CD4-positive, CD25-positive, alpha-beta regulatory T cell (primary cell): Measurements from ENCODE around the gene DOP1B. TPM values are rescaled to one million over a fixed set of nuclear protein-coding genes. Genes with fewer than 3 reads are reported as not detected.
A peak's percentile ranks its signal among the peaks of the same experiment; 100 is the strongest.

Source experiments
- ATAC-seq, 2 donors: fragments of 150-1000 bp; cut with Tn5 transposase; one replicate each; pipeline ENCODE4 v1.10.0; 2021; ENCODE audit warnings: low read depth in 2 of 2, moderate number of reproducible peaks in 2 of 2, moderate library complexity in 1 of 2
- DNase-seq, 3 donors: peaks; one replicate each; pipeline versions ENCODE4 v3.0.0 to v3.0.0-alpha.2; 2012 to 2022; ENCODE audit warnings: mixed read lengths in 1 of 3
- H3K27ac ChIP-seq: one replicate; pipeline ENCODE4 v1.7.0; 2013; ENCODE audit warnings: mild to moderate bottlenecking, low read length; ENCODE audit not compliant: insufficient read depth, poor library complexity, severe bottlenecking
- H3K27me3 ChIP-seq: one replicate; pipeline ENCODE4 v1.7.0; 2013; ENCODE audit warnings: low read length; ENCODE audit not compliant: control insufficient read depth, insufficient read depth
- H3K36me3 ChIP-seq: one replicate; pipeline ENCODE4 v1.7.0; 2013; ENCODE audit warnings: mild to moderate bottlenecking, low read length, moderate library complexity; ENCODE audit not compliant: control insufficient read depth, insufficient read depth
- H3K4me1 ChIP-seq: 2 replicates; pipeline ENCODE4 v1.7.0; 2013; ENCODE audit warnings: mild to moderate bottlenecking, low read length; ENCODE audit not compliant: insufficient read depth, control insufficient read depth, poor library complexity, severe bottlenecking
- H3K4me3 ChIP-seq: one replicate; pipeline ENCODE4 v1.7.0; 2013; ENCODE audit warnings: low read depth, mild to moderate bottlenecking, low read length, moderate library complexity
- H3K9me3 ChIP-seq, 2 experiments: 1 replicate in 1 of 2; 2 replicates in 1 of 2; pipeline ENCODE4 v1.7.0; 2013; ENCODE audit warnings: low read length in 2 of 2, mild to moderate bottlenecking in 1 of 2, moderate library complexity in 1 of 2; ENCODE audit not compliant: control insufficient read depth in 2 of 2
- H3K27ac Mint-ChIP-seq, 3 donors: one replicate each; pipeline ENCODE4 v1.8.0; 2020 to 2022; ENCODE audit warnings: mild to moderate bottlenecking in 3 of 3, mixed read lengths in 3 of 3, moderate library complexity in 2 of 3
- H3K27me3 Mint-ChIP-seq: one replicate; pipeline ENCODE4 v1.8.0; 2022; ENCODE audit warnings: mild to moderate bottlenecking, mixed read lengths
- H3K36me3 Mint-ChIP-seq: one replicate; pipeline ENCODE4 v1.8.0; 2020; ENCODE audit warnings: mixed read lengths
- H3K4me1 Mint-ChIP-seq, 4 donors: one replicate each; pipeline ENCODE4 v1.8.0; 2020 to 2022; ENCODE audit warnings: mixed read lengths in 4 of 4, mild to moderate bottlenecking in 1 of 4
- H3K4me3 Mint-ChIP-seq, 4 donors: one replicate each; pipeline ENCODE4 v1.8.0; 2020 to 2022; ENCODE audit warnings: mild to moderate bottlenecking in 4 of 4, mixed read lengths in 4 of 4, moderate library complexity in 3 of 4
- H3K9me3 Mint-ChIP-seq, 7 donors: one replicate each; pipeline ENCODE4 v1.8.0; 2020 to 2022; ENCODE audit warnings: mixed read lengths in 7 of 7, mild to moderate bottlenecking in 3 of 7, moderate library complexity in 2 of 7
- polyA plus RNA-seq, 4 donors: library from polyadenylated mRNA; unstranded; fragments of 300-500 nt; fragmentation: Illumina TruSeq; gene quantifications; one replicate each; pipeline ENCODE4 v1.2.3, GENCODE V29; 2021
- total RNA-seq: library from RNA; stranded (reverse); gene quantifications from one replicate; pipeline ENCODE4 v1.2.3, GENCODE V29; 2022

DOP1B gene
- total and polyA plus RNA-seq, 5 donors from 2014 or later = 3.5 to 34.6 (median 7.5) TPM

- no peaks in the 10 kb centered on the region for H3K9me3 Mint-ChIP-seq
- no peaks in the 10 kb centered on the region for H3K27me3 Mint-ChIP-seq
- no peak overlapping the region for H3K4me3 Mint-ChIP-seq
- Histone ChIP-seq H3K9me3 (no peaks in the 10 kb centered on the region), H3K4me3 (no peak overlapping the region), H3K27me3 (no peaks in the 10 kb centered on the region), H3K27ac (no peak overlapping the region), H3K4me1 (no peaks in the 10 kb centered on the region), H3K36me3 (peaks cover 29% of the 10 kb centered on the region)
- H3K27ac Mint-ChIP-seq = no peak overlapping the region
- H3K36me3 Mint-ChIP-seq = peaks cover 33% of the 10 kb centered on the region
- no peak for ATAC-seq
- peaks cover 5 to 15% (median 12%) of the 10 kb centered on the region in 4 donors for H3K4me1 Mint-ChIP-seq
- no peak for DNase-seq
Observed at GRCh38 chr21:36167541-36167940, 10.9 kb downstream of the DOP1B start.

DNA sequence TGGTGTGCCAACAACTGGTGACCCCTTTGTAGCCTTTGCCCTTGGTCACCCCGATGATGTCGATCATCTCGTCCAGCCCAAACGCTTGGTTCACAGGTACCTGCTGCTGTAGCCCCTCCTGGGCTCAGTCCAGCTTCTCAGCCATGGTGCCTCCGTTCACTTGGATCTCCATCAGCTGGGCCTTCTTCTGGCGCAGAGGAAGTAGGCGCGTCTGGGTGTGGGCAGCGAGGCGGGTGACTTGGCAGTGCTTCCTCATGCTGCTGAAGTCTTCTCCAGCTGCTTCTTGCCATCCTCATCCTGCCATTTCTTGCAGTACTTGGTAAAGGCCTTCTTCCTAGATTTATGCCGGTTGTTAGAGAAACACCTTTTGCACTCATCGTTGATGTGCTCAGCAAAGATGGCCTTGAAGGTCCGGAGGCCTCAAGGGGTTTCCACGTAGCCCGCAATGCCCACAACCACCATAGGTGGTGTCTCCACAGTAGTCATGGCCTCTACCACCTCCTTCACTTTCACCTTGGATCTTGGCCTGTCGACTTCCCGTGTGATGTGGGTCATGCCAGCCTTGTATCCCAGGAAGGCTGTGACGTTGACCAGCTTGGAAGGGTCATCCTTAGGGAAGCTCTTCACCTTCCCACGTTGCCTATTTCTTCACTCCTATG, 13.0 kb downstream of the DOP1B start:
- Mint-ChIP-seq H3K27ac (peak overlapping the region in 2 of 3 donors; percentile 14 to 71), H3K36me3 (peaks cover 32% of the 10 kb centered on the region), H3K4me1 (peaks cover 7 to 15% (median 11%) of the 10 kb centered on the region in 4 donors), H3K9me3 (no peaks in the 10 kb centered on the region), H3K27me3 (no peaks in the 10 kb centered on the region), H3K4me3 (no peak overlapping the region)
- DNase-seq (no peak), ATAC-seq (no peak)
- H3K27me3 ChIP-seq = no peaks in the 10 kb centered on the region
- H3K9me3 ChIP-seq = no peaks in the 10 kb centered on the region
- H3K4me3 ChIP-seq = no peak overlapping the region
- peaks cover 15% of the 10 kb centered on the region for H3K4me1 ChIP-seq
- no peak overlapping the region for H3K27ac ChIP-seq
- peaks cover 29% of the 10 kb centered on the region for H3K36me3 ChIP-seq

DNA sequence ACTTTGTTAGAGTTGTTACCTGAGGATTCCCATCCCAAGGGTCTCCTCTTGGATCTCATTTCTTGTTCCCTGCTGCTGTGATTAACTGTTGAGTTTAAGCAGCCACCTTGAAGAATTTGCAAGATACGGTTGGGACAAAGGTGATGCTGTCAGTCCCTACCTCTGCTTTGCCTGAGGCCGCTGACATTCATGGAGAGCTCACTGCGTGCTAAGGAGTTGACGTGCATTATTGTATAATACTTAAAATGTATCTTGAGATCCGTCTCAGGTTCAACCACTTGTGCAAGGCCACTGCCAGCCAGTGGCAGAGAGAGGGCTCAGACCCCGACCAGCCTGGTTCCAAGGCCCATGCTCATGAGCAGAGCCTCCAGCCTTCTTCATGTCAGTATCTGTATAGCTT, 14.2 kb downstream of the DOP1B start:
- ATAC-seq = no peak
- H3K36me3 Mint-ChIP-seq = peaks cover 34% of the 10 kb centered on the region
- H3K9me3 ChIP-seq = no peaks in the 10 kb centered on the region
- H3K4me3 ChIP-seq = no peak overlapping the region
- no peaks in the 10 kb centered on the region for H3K27me3 ChIP-seq
- peaks cover 7 to 24% (median 14%) of the 10 kb centered on the region in 4 donors for H3K4me1 Mint-ChIP-seq
- no peak for DNase-seq
- no peak overlapping the region for H3K27ac ChIP-seq
- no peaks in the 10 kb centered on the region for H3K9me3 Mint-ChIP-seq
- H3K4me3 Mint-ChIP-seq = no peak overlapping the region
- H3K27me3 Mint-ChIP-seq = no peaks in the 10 kb centered on the region
- peaks cover 17% of the 10 kb centered on the region for H3K4me1 ChIP-seq
- peaks cover 25% of the 10 kb centered on the region for H3K36me3 ChIP-seq
- no peak overlapping the region for H3K27ac Mint-ChIP-seq

DNA sequence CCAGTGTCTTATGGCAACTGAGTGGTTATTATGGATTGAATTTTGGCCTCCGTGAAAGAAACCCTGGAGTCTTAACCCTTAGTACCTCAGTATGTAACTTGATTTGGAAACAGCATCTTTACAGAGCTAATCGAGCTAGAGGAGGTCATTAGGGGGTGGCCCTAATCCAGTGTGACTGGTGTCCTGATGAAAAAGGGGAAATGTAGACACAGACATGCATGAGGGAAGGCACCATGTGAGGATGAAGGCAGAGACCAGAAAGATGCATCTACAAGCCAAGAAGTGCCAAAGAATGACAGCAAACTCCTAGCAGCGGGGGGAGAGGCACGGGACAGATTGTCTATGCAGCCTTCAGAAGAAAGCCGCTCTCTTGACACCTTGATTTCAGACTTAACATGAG, 14.7 kb downstream of the DOP1B start:
- H3K27me3 Mint-ChIP-seq = no peaks in the 10 kb centered on the region
- H3K4me3 Mint-ChIP-seq = no peak overlapping the region
- H3K27ac Mint-ChIP-seq = peak overlapping the region; percentile 22 to 90 (median 30)
- Histone ChIP-seq H3K9me3 (no peaks in the 10 kb centered on the region), H3K4me1 (peaks cover 20% of the 10 kb centered on the region), H3K4me3 (no peak overlapping the region), H3K27me3 (no peaks in the 10 kb centered on the region), H3K36me3 (peaks cover 22% of the 10 kb centered on the region), H3K27ac (no peak overlapping the region)
- no peak for DNase-seq
- H3K36me3 Mint-ChIP-seq = peaks cover 34% of the 10 kb centered on the region
- peaks cover 7 to 25% (median 16%) of the 10 kb centered on the region in 4 donors for H3K4me1 Mint-ChIP-seq
- no peak for ATAC-seq
- H3K9me3 Mint-ChIP-seq = no peaks in the 10 kb centered on the region

DNA sequence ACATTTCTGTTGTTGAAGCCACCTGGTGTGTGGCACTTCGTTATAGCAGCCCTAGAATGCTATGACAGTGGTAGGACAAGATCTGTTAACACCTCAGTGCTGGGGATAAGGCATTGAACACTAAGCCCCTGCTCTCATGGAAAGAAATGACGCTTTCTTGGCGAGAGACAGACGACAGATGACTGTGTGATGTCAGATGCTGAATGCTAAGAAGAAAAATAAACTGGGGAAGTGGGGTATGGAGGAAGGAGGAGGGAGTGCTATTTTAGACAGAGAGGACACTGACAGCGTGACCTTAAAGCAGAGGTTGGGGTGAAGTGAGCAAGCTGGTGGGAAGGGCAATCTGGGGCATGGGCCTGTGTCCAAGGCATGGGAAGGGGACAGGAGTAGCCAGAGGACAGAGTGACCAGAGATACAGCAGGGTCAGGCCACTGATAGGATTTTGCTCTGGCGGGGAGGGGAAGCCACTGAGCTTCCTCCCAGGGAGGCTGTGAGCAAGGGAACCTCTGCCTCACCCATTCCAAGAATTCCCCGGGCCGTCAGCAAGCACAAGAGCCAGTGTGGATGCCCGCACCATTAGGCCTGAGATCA, 15.2 kb downstream of the DOP1B start:
- Mint-ChIP-seq H3K27me3 (no peaks in the 10 kb centered on the region), H3K9me3 (no peaks in the 10 kb centered on the region), H3K4me1 (peaks cover 7 to 25% (median 16%) of the 10 kb centered on the region in 4 donors), H3K4me3 (no peak overlapping the region), H3K27ac (peak overlapping the region; percentile 30 to 90 (median 30)), H3K36me3 (peaks cover 33% of the 10 kb centered on the region)
- Histone ChIP-seq H3K36me3 (peaks cover 17% of the 10 kb centered on the region), H3K27ac (no peak overlapping the region), H3K4me1 (peaks cover 20% of the 10 kb centered on the region), H3K27me3 (no peaks in the 10 kb centered on the region), H3K9me3 (no peaks in the 10 kb centered on the region), H3K4me3 (no peak overlapping the region)
- ATAC-seq = no peak
- DNase-seq = no peak

DNA sequence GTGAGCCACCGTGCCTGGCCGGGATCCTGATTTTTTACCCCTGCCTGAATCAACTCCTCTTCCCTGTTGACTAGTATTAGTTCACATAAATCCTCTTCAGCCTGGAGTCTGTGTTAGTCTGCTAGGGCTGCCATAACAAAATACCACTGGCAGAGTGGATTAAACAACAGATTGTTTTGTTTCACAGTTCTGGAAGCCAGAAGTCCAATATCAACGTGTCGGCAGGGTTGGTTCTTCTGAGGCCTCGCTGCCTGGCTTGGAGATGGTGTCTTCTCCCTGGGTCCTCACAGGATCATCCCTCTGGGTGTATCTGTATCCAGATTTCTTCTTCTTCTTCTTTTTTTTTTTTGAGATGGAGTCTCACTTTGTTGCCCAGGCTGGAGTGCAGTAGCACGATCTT, 18.2 kb downstream of the DOP1B start:
- H3K27ac ChIP-seq = no peak overlapping the region
- no peak overlapping the region for H3K4me3 Mint-ChIP-seq
- H3K4me1 Mint-ChIP-seq = peaks cover 10 to 31% (median 22%) of the 10 kb centered on the region in 4 donors

DNA sequence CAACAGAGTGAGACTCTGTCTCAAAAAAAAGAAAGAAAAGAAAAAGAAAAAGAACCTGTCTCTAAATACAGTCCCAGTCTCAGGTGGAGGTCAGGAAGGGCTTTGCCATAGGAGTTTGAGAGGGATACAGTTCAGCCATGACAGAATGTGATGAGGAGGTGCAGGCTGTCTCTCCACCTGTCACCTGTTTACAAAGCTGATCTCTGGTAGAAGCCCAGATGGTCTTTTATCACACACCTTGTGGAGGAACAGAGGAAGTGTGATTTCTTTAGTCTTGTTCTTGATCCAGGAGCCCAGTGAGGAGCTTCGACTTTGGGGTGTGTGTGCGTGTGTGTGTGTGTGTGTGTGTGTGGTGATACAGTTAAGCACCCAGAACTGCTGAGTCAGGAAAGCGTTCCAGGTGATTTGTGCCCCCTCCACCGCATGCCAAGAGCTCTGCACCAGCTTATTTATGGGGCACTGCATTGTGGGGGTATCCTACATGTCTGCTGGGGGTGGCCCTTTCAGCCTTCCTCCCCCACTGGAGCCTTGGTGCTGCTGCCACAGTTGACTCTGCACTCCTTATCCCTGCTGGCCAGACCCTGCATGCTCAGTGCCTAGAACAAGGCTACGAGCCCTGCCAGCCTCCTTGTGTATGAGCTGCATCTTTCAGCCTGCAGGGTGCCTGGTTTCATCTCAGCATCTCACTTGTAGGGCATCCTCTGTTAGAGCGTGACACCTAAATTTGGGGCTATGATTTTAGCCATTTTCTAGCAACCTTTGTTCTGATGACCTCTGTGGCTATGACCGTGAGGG, 19.3 kb downstream of the DOP1B start:
- Histone ChIP-seq H3K4me1 (peaks cover 20% of the 10 kb centered on the region), H3K27me3 (no peaks in the 10 kb centered on the region), H3K9me3 (no peaks in the 10 kb centered on the region), H3K4me3 (no peak overlapping the region), H3K36me3 (no peaks in the 10 kb centered on the region), H3K27ac (no peak overlapping the region)
- Mint-ChIP-seq H3K27me3 (no peaks in the 10 kb centered on the region), H3K36me3 (peaks cover 24% of the 10 kb centered on the region), H3K4me1 (peaks cover 8 to 31% (median 22%) of the 10 kb centered on the region in 4 donors), H3K27ac (peak overlapping the region in 1 of 3 donors; percentile 67), H3K9me3 (no peaks in the 10 kb centered on the region), H3K4me3 (no peak overlapping the region)
- ATAC-seq (no peak), DNase-seq (no peak)

More for the DNA sequence above, 18.2 kb downstream of the DOP1B start:
- H3K9me3 ChIP-seq = no peaks in the 10 kb centered on the region
- peaks cover 3% of the 10 kb centered on the region for H3K36me3 ChIP-seq
- DNase-seq = no peak
- H3K27me3 ChIP-seq = no peaks in the 10 kb centered on the region
- Mint-ChIP-seq H3K9me3 (no peaks in the 10 kb centered on the region), H3K36me3 (peaks cover 32% of the 10 kb centered on the region), H3K27ac (no peak overlapping the region), H3K27me3 (no peaks in the 10 kb centered on the region)
- no peak for ATAC-seq
- H3K4me1 ChIP-seq = peaks cover 20% of the 10 kb centered on the region
- no peak overlapping the region for H3K4me3 ChIP-seq
